HG03159 (cell line): ENCODE results near the gene FADD.
"Not testable (repeated sequence)": the region's sequence is repeated elsewhere in the genome, so short reads cannot be mapped to it uniquely, and the experiment has no call there.

Source experiments
- ATAC-seq: cut with Tn5 transposase; IDR thresholded peaks from one replicate; pipeline ENCODE4 v1.9.1; 2021; ENCODE audit warnings: mild to moderate bottlenecking, moderate library complexity; ENCODE audit not compliant: unreplicated experiment

FADD gene

GRCh38 chr11:70180906-70181305 lies 22.2 kb upstream of the FADD start:
- ATAC-seq = no peak

DNA sequence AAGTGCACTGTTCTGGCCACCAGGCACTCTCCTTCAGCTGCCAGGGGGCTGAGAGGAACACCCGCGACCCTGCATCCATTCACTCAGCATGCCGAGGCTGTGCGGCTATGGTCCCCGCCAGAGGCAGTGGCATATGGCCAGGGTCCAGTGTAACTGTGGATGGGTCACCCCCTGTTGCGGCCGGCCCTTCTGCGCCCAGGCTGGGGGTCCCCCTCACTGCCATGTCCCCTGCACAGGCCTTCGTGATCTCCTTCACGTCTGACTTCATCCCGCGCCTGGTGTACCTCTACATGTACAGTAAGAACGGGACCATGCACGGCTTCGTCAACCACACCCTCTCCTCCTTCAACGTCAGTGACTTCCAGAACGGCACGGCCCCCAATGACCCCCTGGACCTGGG lies 20.8 kb upstream of the FADD start:
- ATAC-seq = no peak

DNA sequence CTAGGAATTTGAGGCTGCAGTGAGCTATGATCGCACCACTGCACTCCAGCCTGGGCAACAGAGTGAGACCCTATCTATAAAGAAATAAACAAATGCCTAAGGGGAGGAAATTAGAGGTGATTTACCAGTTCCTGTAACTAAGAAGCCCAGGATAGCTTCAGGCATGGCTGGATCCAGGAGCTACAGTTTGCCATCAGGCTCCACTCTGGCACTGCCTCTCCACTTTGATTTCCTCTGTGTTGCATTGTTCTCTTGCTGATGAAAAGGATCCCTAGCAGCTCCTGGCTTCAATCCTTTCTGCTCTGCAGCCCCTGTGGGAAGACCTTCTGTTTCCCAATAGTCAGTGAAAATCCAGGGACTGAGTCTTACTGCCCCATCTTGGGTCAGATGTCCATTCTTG lies 20.1 kb upstream of the FADD start:
- ATAC-seq = no peak

GRCh38 chr11:70183483-70184176 lies 19.5 kb upstream of the FADD start:
- no peak for ATAC-seq

- ATAC-seq = no peak
These were observed 18.7 kb upstream of the FADD start for GRCh38 chr11:70184396-70184795.

DNA sequence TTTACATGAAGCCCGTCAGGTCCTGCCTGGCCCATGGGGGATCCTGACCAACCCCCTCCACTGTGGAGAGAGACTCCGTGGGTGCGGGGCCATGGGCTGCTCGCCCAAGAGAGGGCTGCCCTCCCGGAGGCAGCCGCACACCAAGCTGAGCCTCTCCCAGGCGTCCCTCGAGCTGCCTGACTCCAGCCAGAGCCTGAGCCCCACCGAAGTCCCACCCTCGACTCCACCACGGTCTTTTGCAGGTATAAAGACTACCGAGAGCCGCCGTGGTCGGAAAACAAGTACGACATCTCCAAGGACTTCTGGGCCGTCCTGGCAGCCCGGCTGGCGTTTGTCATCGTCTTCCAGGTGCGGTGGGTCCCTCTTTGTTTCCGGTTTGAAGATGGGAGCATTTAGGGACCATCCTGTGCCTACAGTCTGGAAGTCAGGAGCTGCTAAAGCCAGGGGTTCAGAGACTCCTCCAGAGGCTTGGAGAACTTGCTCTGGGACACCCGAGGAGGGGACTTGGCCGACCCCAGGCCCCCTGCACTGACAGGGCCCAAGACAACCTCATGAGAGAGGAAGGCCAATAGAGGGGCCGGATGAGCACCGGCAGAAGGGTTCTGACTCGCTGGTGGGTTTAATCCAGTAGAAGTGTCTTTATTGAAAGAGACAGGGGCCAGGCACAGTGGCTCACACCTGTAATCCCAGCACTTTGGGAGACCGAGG lies 17.6 kb upstream of the FADD start:
- ATAC-seq = no peak

GRCh38 chr11:70186420-70186819 lies 16.7 kb upstream of the FADD start:
- no peak for ATAC-seq

DNA sequence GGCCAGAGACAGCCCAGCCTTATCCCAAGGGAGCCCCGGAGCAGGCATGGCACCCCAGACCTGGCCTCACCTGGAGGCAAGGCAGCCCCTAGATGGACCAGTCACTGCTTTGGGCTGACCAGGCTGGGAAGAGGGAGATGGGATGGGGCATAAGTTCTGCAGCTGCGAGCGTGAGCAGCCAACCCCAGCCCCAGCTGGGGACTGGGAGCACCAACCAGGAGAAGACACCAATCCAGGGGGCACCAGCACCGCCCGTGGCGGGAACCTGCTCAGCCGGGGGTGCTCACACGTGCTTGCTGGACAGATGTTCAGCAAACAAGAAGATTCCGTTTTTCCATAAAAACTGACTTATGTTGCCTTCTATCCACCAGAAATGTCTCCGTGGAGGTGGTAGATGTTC lies 16.2 kb upstream of the FADD start:
- ATAC-seq = no peak

- no peak for ATAC-seq
These were observed 15.3 kb upstream of the FADD start for GRCh38 chr11:70187771-70188170.

GRCh38 chr11:70189622-70190021 lies 13.5 kb upstream of the FADD start:
- ATAC-seq = no peak

GRCh38 chr11:70191495-70192140 lies 11.5 kb upstream of the FADD start:
- no peak for ATAC-seq

- no peak for ATAC-seq
These were observed 10.3 kb upstream of the FADD start for GRCh38 chr11:70192666-70193410.

DNA sequence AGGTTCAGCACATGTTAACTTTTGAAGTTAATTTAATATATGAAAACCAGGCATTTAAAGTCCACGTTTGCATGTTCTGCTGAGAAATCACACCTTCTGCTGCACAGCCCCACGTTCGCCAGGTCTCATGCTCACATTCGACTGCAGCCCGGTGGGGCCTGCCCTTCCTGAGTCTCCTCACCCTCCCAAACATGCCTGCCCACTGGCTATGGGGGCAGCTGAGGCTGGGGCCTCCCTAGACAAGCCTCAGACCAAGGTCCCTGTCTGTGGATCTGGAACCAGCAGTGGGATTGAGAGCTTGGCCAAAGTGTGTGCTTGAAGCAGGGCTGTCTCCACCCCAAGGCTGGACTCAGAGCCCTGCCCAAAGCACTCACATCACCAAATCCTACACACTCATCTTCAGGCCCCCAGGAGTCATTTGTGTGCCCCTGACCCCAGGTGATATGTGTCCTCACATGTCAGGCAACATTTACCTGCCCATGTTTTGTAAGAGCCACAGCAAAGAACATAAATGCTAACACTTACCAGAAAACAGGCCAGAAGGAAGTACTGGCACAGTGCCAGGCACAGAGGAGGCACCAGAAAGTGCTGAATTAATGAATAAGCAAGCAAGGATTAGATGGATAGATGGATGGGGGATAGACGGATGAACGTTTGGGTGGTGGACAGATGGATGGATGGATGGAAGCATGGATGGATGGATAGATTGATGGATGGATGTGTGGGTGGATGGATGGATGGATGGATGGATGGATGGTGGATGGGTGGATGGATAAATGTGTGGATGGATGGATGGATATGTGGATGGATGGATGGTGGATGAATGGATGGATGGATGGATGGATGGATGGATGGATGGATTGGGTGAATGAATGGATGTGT lies 9.4 kb upstream of the FADD start:
- ATAC-seq = no peak

GRCh38 chr11:70194792-70195791 lies 8.0 kb upstream of the FADD start:
- ATAC-seq = no peak

- no peak for ATAC-seq
These were observed 2.8 kb upstream of the FADD start for GRCh38 chr11:70200212-70200844.

DNA sequence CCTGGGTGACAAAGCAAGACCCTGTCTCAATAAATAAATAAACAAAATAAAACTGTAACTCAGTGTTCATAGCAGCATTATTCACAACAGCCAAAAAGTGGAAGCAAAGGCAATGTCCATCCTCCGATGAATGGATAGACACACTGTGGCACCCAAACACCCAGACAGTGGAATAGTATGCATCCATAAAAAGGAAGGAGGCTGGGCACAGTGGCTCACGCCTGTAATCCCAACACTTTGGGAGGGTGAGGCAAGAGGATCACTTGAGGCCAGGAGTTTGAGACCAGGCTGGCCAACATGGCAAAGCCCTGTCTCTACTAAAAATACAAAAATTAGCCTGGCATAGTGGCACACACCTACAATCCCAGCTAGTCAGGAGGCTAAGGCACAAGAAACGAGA lies 2.0 kb upstream of the FADD start:
- ATAC-seq = not testable (repeated sequence)

DNA sequence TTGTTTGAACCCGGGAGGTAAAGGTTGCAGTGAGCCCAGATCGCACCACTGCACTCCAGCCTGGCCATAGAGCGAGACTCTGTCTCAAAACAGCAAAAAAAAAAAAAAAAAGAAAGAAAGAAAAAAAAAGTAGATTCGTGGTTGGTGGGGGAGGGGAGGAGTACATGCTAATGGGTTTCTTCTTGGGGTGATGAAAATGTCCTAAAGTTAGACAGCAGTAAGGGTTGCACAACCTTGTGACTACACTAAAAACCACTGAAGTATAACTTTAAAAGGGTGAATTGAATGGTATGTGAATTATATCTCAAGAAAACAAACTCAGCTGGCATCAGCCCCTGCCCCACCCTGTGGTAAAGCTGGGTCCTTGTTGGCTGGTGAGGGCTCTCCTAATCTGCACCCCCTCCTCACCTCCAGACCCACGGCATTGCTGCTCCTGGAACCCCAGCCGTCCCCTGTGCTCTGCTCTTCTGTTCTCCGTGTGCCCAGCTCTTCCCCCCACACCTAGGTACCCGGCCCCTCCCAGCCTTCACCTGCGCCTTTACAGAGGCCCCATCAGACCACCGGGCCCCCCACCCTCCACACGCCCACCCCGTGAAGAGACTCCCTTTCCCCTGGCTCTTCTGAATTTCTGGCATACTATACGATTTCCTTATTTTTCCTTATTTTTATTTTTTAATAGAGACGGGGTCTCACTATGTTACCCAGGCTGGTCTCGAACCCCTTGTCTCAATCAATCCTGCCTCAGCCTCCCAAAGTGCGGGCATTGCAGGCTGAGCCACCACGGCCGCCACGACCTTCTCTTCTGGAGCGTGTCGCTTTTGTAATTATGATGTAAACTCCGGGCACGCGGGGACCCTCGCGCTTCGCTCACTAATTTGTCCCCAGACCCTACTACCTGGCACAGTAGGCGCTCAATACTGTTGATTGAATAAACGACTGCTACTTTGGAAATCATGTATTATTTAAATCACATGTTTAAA lies 924 bp upstream of the FADD start:
- no peak for ATAC-seq
